Measurements from ENCODE around the gene AUP1.

GRCh38 chr2:74500578-74500946, 28.9 kb downstream of the AUP1 start:
- TF ChIP-seq CTCF (IDR thresholded peaks at IDR 0.05): no peak
- TF ChIP-seq POLR2A (IDR thresholded peaks at IDR 0.05): no peak
- TF ChIP-seq POLR2AphosphoS5 (IDR thresholded peaks at IDR 0.05): no peak
- no peak for TF ChIP-seq EP300 (IDR thresholded peaks at IDR 0.05; ENCODE audit: low read depth)

Measured in transverse colon (tissue), 4 donors.